K562 (cell line): ENCODE results near the gene MYL6B. TPM values are rescaled to one million over a fixed set of nuclear protein-coding genes. Genes with fewer than 3 reads are reported as not detected.

Source experiments
- BRF1 ChIP-seq: IDR thresholded peaks from 3 replicates; pipeline ENCODE4 v1.6.1; 2011; ENCODE audit warnings: borderline replicate concordance, mild to moderate bottlenecking; ENCODE audit not compliant: insufficient read length; ENCODE audit errors: extremely low read depth
- EGR1 ChIP-seq: fragments of 450-650 bp; conservative IDR thresholded peaks from 2 replicates; pipeline ENCODE4 v1.6.1; 2017; ENCODE audit warnings: mild to moderate bottlenecking
- ELF2 ChIP-seq: fragments of 250-450 bp; sonication (Bioruptor Pico); IDR thresholded peaks from 2 replicates; pipeline ENCODE4 v1.5.0; 2021; ENCODE audit warnings: mild to moderate bottlenecking
- LCOR ChIP-seq: sonication (generic); formaldehyde crosslinking; IDR thresholded peaks from 2 replicates; pipeline ENCODE4 v1.8.0; 2022; ENCODE audit warnings: mild to moderate bottlenecking, missing genetic modification reagents
- MYC ChIP-seq, 2 experiments: fragments of 250-450 bp in 1 of 2; sonication (Bioruptor Pico) in 1 of 2; IDR thresholded peaks; 2 replicates each; pipeline versions ENCODE4 v1.5.1 to v1.6.1; 2012 to 2021; ENCODE audit warnings: low read depth in 2 of 2, borderline replicate concordance in 1 of 2, improper control_type of control experiment in 1 of 2, low read length in 1 of 2, mild to moderate bottlenecking in 1 of 2, moderate library complexity in 1 of 2
- NR1H2 ChIP-seq: sonication (generic); formaldehyde crosslinking; IDR thresholded peaks from 2 replicates; pipeline ENCODE4 v1.4.0; 2020; ENCODE audit warnings: mild to moderate bottlenecking, missing genetic modification reagents
- ZNF583 ChIP-seq: fragments of 250-450 bp; sonication (Bioruptor Pico); IDR thresholded peaks from 2 replicates; pipeline ENCODE4 v1.4.0; 2020
- polyA plus RNA-seq, 8 experiments: library from polyadenylated mRNA; depleted of rRNA in 4 of 8; stranded (reverse) in 5 of 8; unstranded in 3 of 8; fragments of >200 nt; fragmentation: Nextera tagmentation in 2 of 8; fragmentation: Illumina TruSeq in 1 of 8; extraction: Ambion mirVana in 2 of 8; extraction: Trizol in 1 of 8; gene quantifications; 2 replicates each; pipeline versions ENCODE4 v1.2.1 to v1.2.3, GENCODE V29; 2011 to 2014; ENCODE audit warnings: inconsistent platforms in 1 of 8, missing spikeins in 1 of 8
- total RNA-seq, 7 experiments: library from RNA; depleted of rRNA in 6 of 7; stranded (reverse); fragments of >200 nt in 6 of 7; fragmentation: Illumina TruSeq in 2 of 7; extraction: Trizol in 2 of 7; gene quantifications; 2 replicates each; pipeline versions ENCODE4 v1.2.1 to v1.2.3, GENCODE V29; 2011 to 2021; ENCODE audit warnings: low replicate concordance in 1 of 7
- TF ChIP-seq, protein P1 (sequence below): fragments of 450-650 bp; IDR thresholded peaks from 2 replicates; pipeline ENCODE4 v1.6.1; 2016
- TF ChIP-seq, protein P2 (sequence below): fragments of 250-450 bp; sonication (Bioruptor Pico); IDR thresholded peaks from 2 replicates; pipeline ENCODE4 v1.4.0; 2020
- TF ChIP-seq, protein P3 (sequence below): fragments of 450-650 bp; IDR thresholded peaks from 2 replicates; pipeline ENCODE4 v1.6.1; 2017; ENCODE audit warnings: antibody characterized with exemption, mild to moderate bottlenecking
- TF ChIP-seq, protein P4 (sequence below): fragments of 250-450 bp; sonication (Bioruptor Pico); IDR thresholded peaks from 2 replicates; pipeline ENCODE4 v1.4.0; 2020; ENCODE audit warnings: mild to moderate bottlenecking, moderate library complexity

Gene MYL6B
- total and polyA plus RNA-seq, 9 of the 15 experiments (the other 6 are each of a cell fraction or from before 2014, with no cell fraction given) = 42.8 to 77.3 (median 68.6) TPM

DNA sequence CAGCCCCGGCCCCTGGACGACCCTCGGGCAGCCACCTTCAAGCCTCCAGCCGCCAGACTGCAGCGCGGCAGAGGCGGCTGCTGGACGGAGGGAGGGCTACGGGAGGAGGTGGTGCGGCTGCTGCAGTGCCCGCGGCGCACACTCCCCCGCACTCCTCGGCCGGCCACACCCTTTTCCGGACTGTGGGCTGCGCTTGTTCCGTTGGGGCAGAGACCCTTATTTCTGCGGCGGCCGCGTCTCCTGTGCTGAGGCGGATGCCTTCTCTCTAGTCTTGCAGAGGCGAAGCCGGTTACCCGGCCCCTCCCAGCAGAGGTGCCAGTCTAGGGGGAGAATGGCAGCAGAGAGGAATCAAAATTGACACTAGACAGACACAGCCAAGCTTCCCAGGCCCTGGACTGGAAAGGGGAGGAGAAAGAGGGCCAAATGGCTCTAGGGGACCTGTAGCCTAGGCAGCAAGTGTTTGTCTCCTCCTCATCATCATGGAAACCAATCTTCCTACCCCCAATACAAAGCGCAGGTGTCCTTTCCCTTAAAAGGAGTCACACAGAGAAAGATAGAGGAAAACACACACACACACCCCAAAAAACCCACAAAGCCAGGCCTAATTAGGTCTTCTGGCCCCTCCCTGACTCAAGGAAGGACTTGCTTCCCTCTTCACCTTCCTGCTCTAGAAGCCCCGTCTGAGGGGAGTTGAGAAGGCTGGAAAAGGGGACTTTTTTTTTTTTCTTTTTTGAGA, 23.0 kb upstream of the MYL6B start (continued):
- TF ChIP-seq, protein P1, sequence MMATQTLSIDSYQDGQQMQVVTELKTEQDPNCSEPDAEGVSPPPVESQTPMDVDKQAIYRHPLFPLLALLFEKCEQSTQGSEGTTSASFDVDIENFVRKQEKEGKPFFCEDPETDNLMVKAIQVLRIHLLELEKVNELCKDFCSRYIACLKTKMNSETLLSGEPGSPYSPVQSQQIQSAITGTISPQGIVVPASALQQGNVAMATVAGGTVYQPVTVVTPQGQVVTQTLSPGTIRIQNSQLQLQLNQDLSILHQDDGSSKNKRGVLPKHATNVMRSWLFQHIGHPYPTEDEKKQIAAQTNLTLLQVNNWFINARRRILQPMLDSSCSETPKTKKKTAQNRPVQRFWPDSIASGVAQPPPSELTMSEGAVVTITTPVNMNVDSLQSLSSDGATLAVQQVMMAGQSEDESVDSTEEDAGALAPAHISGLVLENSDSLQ = no peak
- TF ChIP-seq, protein P2, sequence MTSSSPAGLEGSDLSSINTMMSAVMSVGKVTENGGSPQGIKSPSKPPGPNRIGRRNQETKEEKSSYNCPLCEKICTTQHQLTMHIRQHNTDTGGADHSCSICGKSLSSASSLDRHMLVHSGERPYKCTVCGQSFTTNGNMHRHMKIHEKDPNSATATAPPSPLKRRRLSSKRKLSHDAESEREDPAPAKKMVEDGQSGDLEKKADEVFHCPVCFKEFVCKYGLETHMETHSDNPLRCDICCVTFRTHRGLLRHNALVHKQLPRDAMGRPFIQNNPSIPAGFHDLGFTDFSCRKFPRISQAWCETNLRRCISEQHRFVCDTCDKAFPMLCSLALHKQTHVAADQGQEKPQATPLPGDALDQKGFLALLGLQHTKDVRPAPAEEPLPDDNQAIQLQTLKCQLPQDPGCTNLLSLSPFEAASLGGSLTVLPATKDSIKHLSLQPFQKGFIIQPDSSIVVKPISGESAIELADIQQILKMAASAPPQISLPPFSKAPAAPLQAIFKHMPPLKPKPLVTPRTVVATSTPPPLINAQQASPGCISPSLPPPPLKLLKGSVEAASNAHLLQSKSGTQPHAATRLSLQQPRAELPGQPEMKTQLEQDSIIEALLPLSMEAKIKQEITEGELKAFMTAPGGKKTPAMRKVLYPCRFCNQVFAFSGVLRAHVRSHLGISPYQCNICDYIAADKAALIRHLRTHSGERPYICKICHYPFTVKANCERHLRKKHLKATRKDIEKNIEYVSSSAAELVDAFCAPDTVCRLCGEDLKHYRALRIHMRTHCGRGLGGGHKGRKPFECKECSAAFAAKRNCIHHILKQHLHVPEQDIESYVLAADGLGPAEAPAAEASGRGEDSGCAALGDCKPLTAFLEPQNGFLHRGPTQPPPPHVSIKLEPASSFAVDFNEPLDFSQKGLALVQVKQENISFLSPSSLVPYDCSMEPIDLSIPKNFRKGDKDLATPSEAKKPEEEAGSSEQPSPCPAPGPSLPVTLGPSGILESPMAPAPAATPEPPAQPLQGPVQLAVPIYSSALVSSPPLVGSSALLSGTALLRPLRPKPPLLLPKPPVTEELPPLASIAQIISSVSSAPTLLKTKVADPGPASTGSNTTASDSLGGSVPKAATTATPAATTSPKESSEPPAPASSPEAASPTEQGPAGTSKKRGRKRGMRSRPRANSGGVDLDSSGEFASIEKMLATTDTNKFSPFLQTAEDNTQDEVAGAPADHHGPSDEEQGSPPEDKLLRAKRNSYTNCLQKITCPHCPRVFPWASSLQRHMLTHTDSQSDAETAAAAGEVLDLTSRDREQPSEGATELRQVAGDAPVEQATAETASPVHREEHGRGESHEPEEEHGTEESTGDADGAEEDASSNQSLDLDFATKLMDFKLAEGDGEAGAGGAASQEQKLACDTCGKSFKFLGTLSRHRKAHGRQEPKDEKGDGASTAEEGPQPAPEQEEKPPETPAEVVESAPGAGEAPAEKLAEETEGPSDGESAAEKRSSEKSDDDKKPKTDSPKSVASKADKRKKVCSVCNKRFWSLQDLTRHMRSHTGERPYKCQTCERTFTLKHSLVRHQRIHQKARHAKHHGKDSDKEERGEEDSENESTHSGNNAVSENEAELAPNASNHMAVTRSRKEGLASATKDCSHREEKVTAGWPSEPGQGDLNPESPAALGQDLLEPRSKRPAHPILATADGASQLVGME = 0 out of 2 replicates have a peak, but pooled peaks have one; percentile 25
- peak; percentile 58; the same call in 1 of the 2 replicates for TF ChIP-seq LCOR (CRISPR knock-in tag)
- TF ChIP-seq MYC (IDR thresholded peaks at IDR 0.05; ENCODE audit: low read depth, low read length) = peak; percentile 57; the same call in 1 of the 2 replicates
- TF ChIP-seq MYC (CRISPR knock-in tag; IDR thresholded peaks at IDR 0.05; ENCODE audit: borderline replicate concordance, low read depth) = no peak
- peak; percentile 45; the same call in 1 of the 2 replicates for TF ChIP-seq ZNF583 (CRISPR knock-in tag)
- TF ChIP-seq ELF2 (CRISPR knock-in tag) = no peak
- no peak for TF ChIP-seq BRF1
- TF ChIP-seq, protein P3, sequence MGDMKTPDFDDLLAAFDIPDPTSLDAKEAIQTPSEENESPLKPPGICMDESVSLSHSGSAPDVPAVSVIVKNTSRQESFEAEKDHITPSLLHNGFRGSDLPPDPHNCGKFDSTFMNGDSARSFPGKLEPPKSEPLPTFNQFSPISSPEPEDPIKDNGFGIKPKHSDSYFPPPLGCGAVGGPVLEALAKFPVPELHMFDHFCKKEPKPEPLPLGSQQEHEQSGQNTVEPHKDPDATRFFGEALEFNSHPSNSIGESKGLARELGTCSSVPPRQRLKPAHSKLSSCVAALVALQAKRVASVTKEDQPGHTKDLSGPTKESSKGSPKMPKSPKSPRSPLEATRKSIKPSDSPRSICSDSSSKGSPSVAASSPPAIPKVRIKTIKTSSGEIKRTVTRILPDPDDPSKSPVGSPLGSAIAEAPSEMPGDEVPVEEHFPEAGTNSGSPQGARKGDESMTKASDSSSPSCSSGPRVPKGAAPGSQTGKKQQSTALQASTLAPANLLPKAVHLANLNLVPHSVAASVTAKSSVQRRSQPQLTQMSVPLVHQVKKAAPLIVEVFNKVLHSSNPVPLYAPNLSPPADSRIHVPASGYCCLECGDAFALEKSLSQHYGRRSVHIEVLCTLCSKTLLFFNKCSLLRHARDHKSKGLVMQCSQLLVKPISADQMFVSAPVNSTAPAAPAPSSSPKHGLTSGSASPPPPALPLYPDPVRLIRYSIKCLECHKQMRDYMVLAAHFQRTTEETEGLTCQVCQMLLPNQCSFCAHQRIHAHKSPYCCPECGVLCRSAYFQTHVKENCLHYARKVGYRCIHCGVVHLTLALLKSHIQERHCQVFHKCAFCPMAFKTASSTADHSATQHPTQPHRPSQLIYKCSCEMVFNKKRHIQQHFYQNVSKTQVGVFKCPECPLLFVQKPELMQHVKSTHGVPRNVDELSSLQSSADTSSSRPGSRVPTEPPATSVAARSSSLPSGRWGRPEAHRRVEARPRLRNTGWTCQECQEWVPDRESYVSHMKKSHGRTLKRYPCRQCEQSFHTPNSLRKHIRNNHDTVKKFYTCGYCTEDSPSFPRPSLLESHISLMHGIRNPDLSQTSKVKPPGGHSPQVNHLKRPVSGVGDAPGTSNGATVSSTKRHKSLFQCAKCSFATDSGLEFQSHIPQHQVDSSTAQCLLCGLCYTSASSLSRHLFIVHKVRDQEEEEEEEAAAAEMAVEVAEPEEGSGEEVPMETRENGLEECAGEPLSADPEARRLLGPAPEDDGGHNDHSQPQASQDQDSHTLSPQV = 0 out of 2 replicates have a peak, but pooled peaks have one; percentile 52
- peak; percentile 95 for TF ChIP-seq EGR1
- peak; percentile 9; the same call in 1 of the 2 replicates for TF ChIP-seq NR1H2 (CRISPR knock-in tag)
- TF ChIP-seq, protein P4, sequence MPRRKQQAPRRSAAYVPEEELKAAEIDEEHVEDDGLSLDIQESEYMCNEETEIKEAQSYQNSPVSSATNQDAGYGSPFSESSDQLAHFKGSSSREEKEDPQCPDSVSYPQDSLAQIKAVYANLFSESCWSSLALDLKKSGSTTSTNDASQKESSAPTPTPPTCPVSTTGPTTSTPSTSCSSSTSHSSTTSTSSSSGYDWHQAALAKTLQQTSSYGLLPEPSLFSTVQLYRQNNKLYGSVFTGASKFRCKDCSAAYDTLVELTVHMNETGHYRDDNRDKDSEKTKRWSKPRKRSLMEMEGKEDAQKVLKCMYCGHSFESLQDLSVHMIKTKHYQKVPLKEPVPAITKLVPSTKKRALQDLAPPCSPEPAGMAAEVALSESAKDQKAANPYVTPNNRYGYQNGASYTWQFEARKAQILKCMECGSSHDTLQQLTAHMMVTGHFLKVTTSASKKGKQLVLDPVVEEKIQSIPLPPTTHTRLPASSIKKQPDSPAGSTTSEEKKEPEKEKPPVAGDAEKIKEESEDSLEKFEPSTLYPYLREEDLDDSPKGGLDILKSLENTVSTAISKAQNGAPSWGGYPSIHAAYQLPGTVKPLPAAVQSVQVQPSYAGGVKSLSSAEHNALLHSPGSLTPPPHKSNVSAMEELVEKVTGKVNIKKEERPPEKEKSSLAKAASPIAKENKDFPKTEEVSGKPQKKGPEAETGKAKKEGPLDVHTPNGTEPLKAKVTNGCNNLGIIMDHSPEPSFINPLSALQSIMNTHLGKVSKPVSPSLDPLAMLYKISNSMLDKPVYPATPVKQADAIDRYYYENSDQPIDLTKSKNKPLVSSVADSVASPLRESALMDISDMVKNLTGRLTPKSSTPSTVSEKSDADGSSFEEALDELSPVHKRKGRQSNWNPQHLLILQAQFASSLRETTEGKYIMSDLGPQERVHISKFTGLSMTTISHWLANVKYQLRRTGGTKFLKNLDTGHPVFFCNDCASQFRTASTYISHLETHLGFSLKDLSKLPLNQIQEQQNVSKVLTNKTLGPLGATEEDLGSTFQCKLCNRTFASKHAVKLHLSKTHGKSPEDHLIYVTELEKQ (CRISPR knock-in tag) = no peak
